ENCODE measurements around the gene IRX6.

GRCh38 chr16:55350984-55351383, 27.0 kb downstream of the IRX6 start:
- TF ChIP-seq CTCF (IDR thresholded peaks at IDR 0.05) = no peak
- no peak for TF ChIP-seq POLR2A (IDR thresholded peaks at IDR 0.05)
